B cell (primary cell): ENCODE measurements around the gene SPEM3. TPM values are rescaled to one million over a fixed set of nuclear protein-coding genes. Genes with fewer than 3 reads are reported as not detected.

Source experiments
- ATAC-seq: fragments of 200-7000 bp; cut with Tn5 transposase; one replicate; pipeline ENCODE4 v1.10.0; 2021; ENCODE audit warnings: low read depth, mild to moderate bottlenecking, moderate number of reproducible peaks, moderate library complexity
- CTCF ChIA-PET: fragments of 350-600 bp; sonication (Branson Sonifier 250); formaldehyde crosslinking; loops from one replicate; lab custom pipeline; 2021; ENCODE audit warnings: antibody characterized with exemption, inconsistent platforms; lab: Charles Lee
- POLR2A ChIA-PET: fragments of 350-600 bp; sonication (Branson Sonifier 250); formaldehyde crosslinking; loops from one replicate; lab custom pipeline; 2021; ENCODE audit warnings: antibody characterized with exemption; lab: Charles Lee
- DNase-seq: peaks from one replicate; pipeline ENCODE4 v3.0.0; 2013
- H2AFZ ChIP-seq: 2 replicates; pipeline ENCODE4 v1.6.1; 2012; ENCODE audit warnings: mild to moderate bottlenecking, low read depth, low read length; ENCODE audit not compliant: insufficient read depth, poor library complexity, severe bottlenecking
- H3K27ac ChIP-seq, 2 donors: 1 replicate in 1 of 2; 2 replicates in 1 of 2; pipeline ENCODE4 v1.5.1; 2012 to 2013; ENCODE audit warnings: low read length in 2 of 2, mild to moderate bottlenecking in 2 of 2, moderate library complexity in 1 of 2
- H3K27me3 ChIP-seq, 4 experiments: fragments of 200-600 bp in 1 of 4; sonication (generic) in 1 of 4; replicated peaks in 1 of 4; 1 replicate in 2 of 4; 2 replicates in 2 of 4; pipeline versions ENCODE4 v1.6.1 to v1.7.0; 2013 to 2016; ENCODE audit warnings: low read length in 3 of 4, mild to moderate bottlenecking in 2 of 4, mixed read lengths in 1 of 4, moderate library complexity in 1 of 4; ENCODE audit not compliant: insufficient read depth in 4 of 4, control insufficient read depth in 3 of 4; ENCODE audit errors: control extremely low read depth in 1 of 4
- H3K36me3 ChIP-seq, 2 experiments: replicated peaks in 1 of 2; 1 replicate in 1 of 2; 2 replicates in 1 of 2; pipeline versions ENCODE4 v1.6.1 to v1.7.1; 2013; ENCODE audit warnings: low read length in 1 of 2; ENCODE audit not compliant: insufficient read depth in 2 of 2, control insufficient read depth in 1 of 2; ENCODE audit errors: control extremely low read depth in 1 of 2, extremely low read depth in 1 of 2
- H3K4me1 ChIP-seq, 2 donors: fragments of 200-600 bp in 1 of 2; sonication (generic) in 1 of 2; 1 replicate in 1 of 2; 2 replicates in 1 of 2; pipeline versions ENCODE4 v1.5.1 to v1.6.1; 2013 to 2017; ENCODE audit warnings: low read length in 2 of 2; ENCODE audit not compliant: control insufficient read depth in 2 of 2, insufficient read depth in 2 of 2
- H3K4me2 ChIP-seq: replicated peaks from 2 replicates; pipeline ENCODE3; 2012; ENCODE audit warnings: mild to moderate bottlenecking, low read depth, low read length; ENCODE audit not compliant: poor library complexity, severe bottlenecking
- H3K4me3 ChIP-seq, 5 experiments: fragments of 200-600 bp in 1 of 5; sonication (generic) in 1 of 5; 1 replicate in 3 of 5; 2 replicates in 2 of 5; pipeline versions ENCODE4 v1.5.1 to v1.7.0; 2011 to 2016; ENCODE audit warnings: low read length in 4 of 5, mild to moderate bottlenecking in 4 of 5, low read depth in 2 of 5, control low read depth in 1 of 5, moderate library complexity in 1 of 5; ENCODE audit not compliant: insufficient read depth in 1 of 5; ENCODE audit errors: control extremely low read depth in 1 of 5, extremely low read depth in 1 of 5
- H3K79me2 ChIP-seq: fragments of 200-600 bp; sonication (generic); one replicate; pipeline ENCODE4 v1.6.0; 2016; ENCODE audit warnings: low read length; ENCODE audit not compliant: control insufficient read depth, insufficient read depth
- H3K9ac ChIP-seq: fragments of 200-600 bp; sonication (generic); 2 replicates; pipeline ENCODE4 v1.6.1; 2017; ENCODE audit warnings: mild to moderate bottlenecking, low read length, moderate library complexity
- H3K9me3 ChIP-seq, 3 donors: one replicate each; pipeline versions ENCODE4 v1.6.1 to v1.7.1; 2013; ENCODE audit warnings: low read length in 2 of 3; ENCODE audit not compliant: control insufficient read depth in 2 of 3, insufficient read depth in 1 of 3; ENCODE audit errors: control extremely low read depth in 1 of 3
- H4K20me1 ChIP-seq: 2 replicates; pipeline ENCODE4 v1.6.0; 2012; ENCODE audit warnings: mild to moderate bottlenecking, low read length; ENCODE audit not compliant: insufficient read depth, control insufficient read depth, poor library complexity, severe bottlenecking
- H3K27ac Mint-ChIP-seq: one replicate; pipeline ENCODE4 v1.8.0; 2021; ENCODE audit warnings: mixed read lengths
- H3K27me3 Mint-ChIP-seq: one replicate; pipeline ENCODE4 v1.8.0; 2021; ENCODE audit warnings: mixed read lengths
- H3K4me1 Mint-ChIP-seq: one replicate; pipeline ENCODE4 v1.8.0; 2021; ENCODE audit warnings: mixed read lengths
- H3K4me3 Mint-ChIP-seq: one replicate; pipeline ENCODE4 v1.8.0; 2021; ENCODE audit warnings: mixed read lengths
- H3K9me3 Mint-ChIP-seq: one replicate; pipeline ENCODE4 v1.8.0; 2022; ENCODE audit warnings: mixed read lengths; ENCODE audit not compliant: insufficient read depth
- EZH2 ChIP-seq: IDR thresholded peaks from 2 replicates; pipeline ENCODE4 v1.6.1; 2012; ENCODE audit warnings: borderline replicate concordance, low read depth, mild to moderate bottlenecking, moderate library complexity, low read length; ENCODE audit not compliant: insufficient read depth, poor library complexity, severe bottlenecking
- WGBS: methylation state at CpG from one replicate; pipeline ENCODE4 v1.1.5; 2013; ENCODE audit warnings: missing lambda C conversion rate; ENCODE audit not compliant: insufficient coverage; 5-methylcytosine and 5-hydroxymethylcytosine counted together
- intact Hi-C: fragments of 100-400 bp; cut with micrococcal nuclease; formaldehyde crosslinking; loops from one replicate; pipeline ENCODE4 v1.10.0; 2022
- polyA plus RNA-seq: library from polyadenylated mRNA; depleted of rRNA; stranded (reverse); fragments of >200 nt; gene quantifications from 2 replicates; pipeline ENCODE4 v1.2.3, GENCODE V29; 2012
- total RNA-seq, 2 donors: library from RNA; stranded (reverse); fragments of 120-200 nt in 1 of 2; gene quantifications; 1 replicate in 1 of 2; 2 replicates in 1 of 2; pipeline versions ENCODE4 v1.2.3 to v1.2.4, GENCODE V29; 2013 to 2022
- TF ChIP-seq, protein P1 (sequence below): fragments of 200-600 bp; IDR thresholded peaks from one replicate; pipeline ENCODE4 v1.8.0; 2022; ENCODE audit warnings: antibody characterized with exemption, mild to moderate bottlenecking

The SPEM3 gene
- total and polyA plus RNA-seq, 2 donors (not counting 1 experiment from before 2014, with no cell fraction given) = not detected

DNA sequence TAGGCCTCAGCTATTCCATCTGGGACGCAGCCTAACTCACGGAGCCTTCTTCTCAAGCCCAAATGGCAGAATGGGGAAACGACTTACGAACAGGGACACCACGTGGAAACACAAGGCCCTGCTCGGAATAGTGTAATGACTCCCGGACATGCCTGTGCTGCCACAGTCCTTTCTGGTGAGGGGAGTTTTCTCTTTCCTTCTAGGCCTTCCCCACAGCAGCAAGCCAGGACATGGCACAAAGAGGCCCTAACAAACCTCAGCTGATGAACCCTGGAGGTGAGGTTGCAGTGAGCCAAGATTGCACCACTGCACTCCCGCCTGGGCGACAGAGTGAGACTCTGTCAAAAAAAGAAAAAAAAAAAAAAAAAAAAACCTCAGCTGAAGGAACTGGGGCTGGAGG, 35.4 kb downstream of the SPEM3 start:
- H2AFZ ChIP-seq = no peak overlapping the region
- no peak overlapping the region for H3K4me3 Mint-ChIP-seq
- peaks cover 8 to 12% of the 10 kb centered on the region in 2 donors for H3K4me1 ChIP-seq
- intact Hi-C loops = no loop called here
- DNase-seq (no peak), ATAC-seq (no peak)
- peaks cover 0 to 29% of the 10 kb centered on the region in 2 experiments for H3K36me3 ChIP-seq
- no peak overlapping the region for H3K27ac Mint-ChIP-seq
- H3K27me3 ChIP-seq = no peaks in the 10 kb centered on the region
- H3K79me2 ChIP-seq = peaks cover 19% of the 10 kb centered on the region
- ChIA-PET CTCF (interaction anchor here (0.6 kb wide), 1 partner anchor 72 kb away, joined by 3 read pairs; no protein-coding TSS in a partner anchor), POLR2A (interaction anchor here (0.6 to 0.8 kb wide), 3 partner anchors 97 to 221 kb away, joined by 4 to 10 read pairs (median 6); no protein-coding TSS in a partner anchor)
- WGBS = 96% methylated on average over 5 of the region's 9 CpGs
- no peak overlapping the region for H3K4me2 ChIP-seq
- no peak overlapping the region for H3K4me3 ChIP-seq
- TF ChIP-seq EZH2 = no peak
- TF ChIP-seq, protein P1, sequence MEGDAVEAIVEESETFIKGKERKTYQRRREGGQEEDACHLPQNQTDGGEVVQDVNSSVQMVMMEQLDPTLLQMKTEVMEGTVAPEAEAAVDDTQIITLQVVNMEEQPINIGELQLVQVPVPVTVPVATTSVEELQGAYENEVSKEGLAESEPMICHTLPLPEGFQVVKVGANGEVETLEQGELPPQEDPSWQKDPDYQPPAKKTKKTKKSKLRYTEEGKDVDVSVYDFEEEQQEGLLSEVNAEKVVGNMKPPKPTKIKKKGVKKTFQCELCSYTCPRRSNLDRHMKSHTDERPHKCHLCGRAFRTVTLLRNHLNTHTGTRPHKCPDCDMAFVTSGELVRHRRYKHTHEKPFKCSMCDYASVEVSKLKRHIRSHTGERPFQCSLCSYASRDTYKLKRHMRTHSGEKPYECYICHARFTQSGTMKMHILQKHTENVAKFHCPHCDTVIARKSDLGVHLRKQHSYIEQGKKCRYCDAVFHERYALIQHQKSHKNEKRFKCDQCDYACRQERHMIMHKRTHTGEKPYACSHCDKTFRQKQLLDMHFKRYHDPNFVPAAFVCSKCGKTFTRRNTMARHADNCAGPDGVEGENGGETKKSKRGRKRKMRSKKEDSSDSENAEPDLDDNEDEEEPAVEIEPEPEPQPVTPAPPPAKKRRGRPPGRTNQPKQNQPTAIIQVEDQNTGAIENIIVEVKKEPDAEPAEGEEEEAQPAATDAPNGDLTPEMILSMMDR = no peak
- no peaks in the 10 kb centered on the region for H3K9me3 Mint-ChIP-seq
- no peak overlapping the region for H3K9ac ChIP-seq
- H3K27me3 Mint-ChIP-seq = no peaks in the 10 kb centered on the region
- no peaks in the 10 kb centered on the region for H3K9me3 ChIP-seq
- H4K20me1 ChIP-seq = peaks cover 41% of the 10 kb centered on the region
- no peak overlapping the region for H3K27ac ChIP-seq
- H3K4me1 Mint-ChIP-seq = peaks cover 18% of the 10 kb centered on the region

DNA sequence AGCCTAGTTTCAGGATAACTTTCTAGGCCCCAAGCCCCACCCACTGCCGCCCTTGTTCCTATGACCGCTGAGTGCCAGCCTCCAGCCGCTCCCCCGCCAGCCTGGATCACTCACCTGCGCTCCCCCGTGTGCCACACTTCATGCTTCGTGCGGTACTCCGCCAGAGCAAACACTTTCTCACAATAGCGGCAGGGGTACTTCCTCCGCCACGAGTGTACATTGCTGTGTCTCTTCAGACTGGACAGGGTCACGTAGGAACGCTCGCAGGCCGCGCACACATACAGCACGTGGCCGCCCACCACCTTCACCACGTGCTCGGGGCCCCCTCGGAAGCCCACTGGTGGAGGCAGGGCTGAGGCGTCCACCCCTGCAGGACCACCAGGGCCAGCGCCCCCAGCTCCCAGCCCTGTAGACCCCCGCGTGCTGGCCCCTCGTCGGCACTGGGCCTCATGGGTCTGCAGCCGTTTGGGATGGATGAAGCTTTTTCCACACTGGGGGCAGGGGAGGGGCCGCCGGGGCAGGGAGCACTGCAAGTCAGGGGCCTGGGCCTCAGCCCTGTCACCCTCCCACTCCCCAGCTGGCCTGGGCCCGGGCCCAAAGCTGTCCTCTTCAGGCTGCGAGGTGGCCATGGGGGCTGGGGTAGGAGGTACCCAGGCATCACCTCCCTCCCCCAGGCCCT, 37.1 kb downstream of the SPEM3 start:
- 97% methylated on average over 31 of the region's 33 CpGs for WGBS
- Histone ChIP-seq H3K9ac (no peak overlapping the region), H3K79me2 (peaks cover 26% of the 10 kb centered on the region), H3K4me1 (peaks cover 8 to 12% of the 10 kb centered on the region in 2 donors), H2AFZ (no peak overlapping the region), H4K20me1 (peaks cover 40% of the 10 kb centered on the region), H3K9me3 (no peaks in the 10 kb centered on the region), H3K27me3 (no peaks in the 10 kb centered on the region), H3K27ac (no peak overlapping the region), H3K36me3 (peaks cover 0 to 29% of the 10 kb centered on the region in 2 experiments), H3K4me2 (no peak overlapping the region), H3K4me3 (no peak overlapping the region)
- DNase-seq (no peak), ATAC-seq (no peak)
- H3K9me3 Mint-ChIP-seq = no peaks in the 10 kb centered on the region
- ChIA-PET POLR2A (interaction anchor here (0.6 to 1.3 kb wide), 4 partner anchors 11 to 88 kb away, joined by 3 to 4 read pairs (median 4); partner anchors contain the start of gene ZBTB4), CTCF (no interaction called here)
- H3K4me3 Mint-ChIP-seq = no peak overlapping the region
- intact Hi-C loops = no loop called here
- no peak overlapping the region for H3K27ac Mint-ChIP-seq
- peaks cover 18% of the 10 kb centered on the region for H3K4me1 Mint-ChIP-seq
- TF ChIP-seq, protein P1 = no peak
- TF ChIP-seq EZH2 = no peak
- no peaks in the 10 kb centered on the region for H3K27me3 Mint-ChIP-seq
